ENCODE measurements around the gene PRR5. TPM values are rescaled to one million over a fixed set of nuclear protein-coding genes. Genes with fewer than 3 reads are reported as not detected.

The PRR5 gene
- total RNA-seq, 2 experiments from 2014 or later, result 29.0 to 31.6 TPM

DNA sequence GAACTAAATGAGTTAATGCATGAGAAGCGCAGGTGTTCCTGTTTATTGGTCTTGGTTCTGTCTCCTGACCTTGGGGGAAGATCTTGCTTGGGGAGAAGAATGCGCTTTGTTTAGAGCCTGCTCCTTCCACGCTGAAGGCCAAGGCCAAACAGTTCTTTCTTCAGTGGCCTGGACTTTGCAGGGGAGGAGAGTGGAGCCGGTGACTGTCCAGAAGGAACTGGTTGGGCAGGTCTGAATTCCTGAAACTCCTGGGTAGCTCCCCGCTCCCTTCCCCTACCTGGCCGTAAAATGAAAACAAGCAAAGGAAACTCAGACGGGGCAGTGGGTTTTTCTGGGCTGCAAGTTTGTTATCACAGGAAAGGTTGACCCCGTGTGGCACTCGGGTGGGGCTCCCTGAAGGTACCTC is 54.0 kb downstream of the PRR5 start:
- no peaks in the 10 kb centered on the region for H3K36me3 ChIP-seq (ENCODE audit: insufficient read depth, low read length)
- H3K4me3 ChIP-seq (ENCODE audit: low read length), result no peak overlapping the region
- CTCF ChIA-PET, result no interaction called here
- H3K27me3 Mint-ChIP-seq, result peaks cover 70% of the 10 kb centered on the region
- no peak for ATAC-seq (ENCODE audit: poor library complexity)
- H3K4me3 Mint-ChIP-seq, result no peak overlapping the region
- peaks cover 0 to 19% of the 10 kb centered on the region in 2 experiments for H3K9me3 ChIP-seq (ENCODE audit: control insufficient read depth in 1 of 2, insufficient read depth in 1 of 2, low read length in 2 of 2)
- no peaks in the 10 kb centered on the region for H3K4me1 Mint-ChIP-seq (ENCODE audit: low read depth)
- no peak overlapping the region for H3K27ac Mint-ChIP-seq
- POLR2A ChIA-PET, result no interaction called here
- no peak overlapping the region for H3K27ac ChIP-seq (ENCODE audit: low read depth in 1 of 2, low read length in 2 of 2)
- TF ChIP-seq, protein P1, sequence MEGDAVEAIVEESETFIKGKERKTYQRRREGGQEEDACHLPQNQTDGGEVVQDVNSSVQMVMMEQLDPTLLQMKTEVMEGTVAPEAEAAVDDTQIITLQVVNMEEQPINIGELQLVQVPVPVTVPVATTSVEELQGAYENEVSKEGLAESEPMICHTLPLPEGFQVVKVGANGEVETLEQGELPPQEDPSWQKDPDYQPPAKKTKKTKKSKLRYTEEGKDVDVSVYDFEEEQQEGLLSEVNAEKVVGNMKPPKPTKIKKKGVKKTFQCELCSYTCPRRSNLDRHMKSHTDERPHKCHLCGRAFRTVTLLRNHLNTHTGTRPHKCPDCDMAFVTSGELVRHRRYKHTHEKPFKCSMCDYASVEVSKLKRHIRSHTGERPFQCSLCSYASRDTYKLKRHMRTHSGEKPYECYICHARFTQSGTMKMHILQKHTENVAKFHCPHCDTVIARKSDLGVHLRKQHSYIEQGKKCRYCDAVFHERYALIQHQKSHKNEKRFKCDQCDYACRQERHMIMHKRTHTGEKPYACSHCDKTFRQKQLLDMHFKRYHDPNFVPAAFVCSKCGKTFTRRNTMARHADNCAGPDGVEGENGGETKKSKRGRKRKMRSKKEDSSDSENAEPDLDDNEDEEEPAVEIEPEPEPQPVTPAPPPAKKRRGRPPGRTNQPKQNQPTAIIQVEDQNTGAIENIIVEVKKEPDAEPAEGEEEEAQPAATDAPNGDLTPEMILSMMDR (IDR thresholded peaks at IDR 0.05), result no peak
- no peak for DNase-seq
- H3K4me1 ChIP-seq (ENCODE audit: insufficient read depth, low read length), result peaks cover 13% of the 10 kb centered on the region
- no peaks in the 10 kb centered on the region for H3K9me3 Mint-ChIP-seq
- H3K27me3 ChIP-seq (ENCODE audit: control insufficient read depth in 1 of 2, insufficient read depth in 2 of 2, low read length in 2 of 2), result peaks cover 41 to 44% of the 10 kb centered on the region in 2 experiments
- no peaks in the 10 kb centered on the region for H3K36me3 Mint-ChIP-seq (ENCODE audit: low read depth)
- intact Hi-C loops (cut with DNase I, micrococcal nuclease), result no loop called here

DNA sequence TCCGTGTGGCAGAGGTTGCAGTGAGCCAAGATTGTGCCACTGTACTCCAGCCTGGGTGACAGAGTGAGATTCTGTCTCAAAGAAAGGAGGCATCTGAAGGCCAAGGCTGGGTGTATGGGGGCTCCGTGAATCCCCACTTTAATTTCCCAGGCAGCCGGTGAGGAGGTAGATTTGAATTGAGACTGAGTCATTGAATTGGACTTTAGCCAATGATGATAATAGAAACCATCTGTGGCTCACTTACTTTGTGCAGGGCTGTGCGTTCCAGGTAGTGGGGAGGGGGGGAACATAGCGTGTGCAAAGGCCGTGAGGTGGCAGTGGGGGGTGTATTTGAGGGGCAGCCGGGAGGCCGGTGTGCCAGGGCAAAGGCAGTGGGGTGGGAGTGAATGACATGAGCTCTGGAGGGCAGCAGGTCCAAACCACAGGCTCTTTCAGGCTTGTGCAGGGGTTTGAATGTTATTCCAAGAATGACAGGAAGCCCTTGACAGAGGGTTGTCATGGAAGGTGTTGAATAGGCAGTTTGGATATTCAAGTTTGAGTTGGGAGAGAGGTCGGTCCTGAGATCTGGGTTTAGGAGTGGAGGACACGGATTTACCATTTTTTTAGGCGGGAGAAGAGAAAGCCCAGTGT is 56.5 kb downstream of the PRR5 start:
- no peak overlapping the region for H3K27ac Mint-ChIP-seq
- DNase-seq, result no peak
- peaks cover 62% of the 10 kb centered on the region for H3K27me3 Mint-ChIP-seq
- ChIA-PET POLR2A (no interaction called here), CTCF (no interaction called here)
- H3K27me3 ChIP-seq (ENCODE audit: control insufficient read depth in 1 of 2, insufficient read depth in 2 of 2, low read length in 2 of 2), result peaks cover 24 to 29% of the 10 kb centered on the region in 2 experiments
- peaks cover 4% of the 10 kb centered on the region for H3K9me3 Mint-ChIP-seq
- no peak for ATAC-seq (ENCODE audit: poor library complexity)
- peaks cover 0 to 5% of the 10 kb centered on the region in 2 experiments for H3K9me3 ChIP-seq (ENCODE audit: control insufficient read depth in 1 of 2, insufficient read depth in 1 of 2, low read length in 2 of 2)
- intact Hi-C loops (cut with DNase I, micrococcal nuclease), result no loop called here
- H3K27ac ChIP-seq (ENCODE audit: low read depth in 1 of 2, low read length in 2 of 2), result no peak overlapping the region
- peaks cover 1% of the 10 kb centered on the region for H3K4me1 ChIP-seq (ENCODE audit: insufficient read depth, low read length)
- H3K36me3 ChIP-seq (ENCODE audit: insufficient read depth, low read length), result no peaks in the 10 kb centered on the region
- H3K36me3 Mint-ChIP-seq (ENCODE audit: low read depth), result no peaks in the 10 kb centered on the region
- H3K4me3 Mint-ChIP-seq, result no peak overlapping the region
- no peaks in the 10 kb centered on the region for H3K4me1 Mint-ChIP-seq (ENCODE audit: low read depth)
- TF ChIP-seq, protein P1 (IDR thresholded peaks at IDR 0.05), result no peak
- H3K4me3 ChIP-seq (ENCODE audit: low read length), result no peak overlapping the region

DNA sequence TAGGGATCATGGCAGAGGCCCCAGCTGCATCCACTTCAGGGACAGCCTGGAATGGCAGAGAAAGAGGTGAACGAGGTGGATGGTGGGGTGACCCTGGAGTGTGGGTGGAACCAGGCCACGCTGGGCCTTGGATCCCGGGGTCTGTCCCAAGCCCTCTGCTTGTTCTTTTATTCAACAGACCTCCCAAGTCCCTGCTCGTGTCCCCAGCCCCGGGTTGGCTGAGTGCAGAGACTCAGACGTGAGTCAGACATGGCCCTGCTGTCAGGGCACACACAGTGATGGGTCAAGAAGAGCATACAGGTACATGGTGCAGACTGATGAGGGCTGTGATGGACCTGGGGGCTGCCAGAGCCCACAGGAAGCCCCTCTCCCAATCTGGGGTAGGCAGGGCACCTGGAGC is 57.0 kb downstream of the PRR5 start:
- TF ChIP-seq, protein P1 (IDR thresholded peaks at IDR 0.05), result no peak
- no peak overlapping the region for H3K27ac ChIP-seq (ENCODE audit: low read depth in 1 of 2, low read length in 2 of 2)
- DNase-seq, result no peak
- peaks cover 19 to 24% of the 10 kb centered on the region in 2 experiments for H3K27me3 ChIP-seq (ENCODE audit: control insufficient read depth in 1 of 2, insufficient read depth in 2 of 2, low read length in 2 of 2)
- Mint-ChIP-seq H3K4me3 (no peak overlapping the region), H3K36me3 (ENCODE audit: low read depth) (no peaks in the 10 kb centered on the region), H3K27me3 (peaks cover 58% of the 10 kb centered on the region), H3K27ac (no peak overlapping the region), H3K4me1 (ENCODE audit: low read depth) (no peaks in the 10 kb centered on the region), H3K9me3 (peaks cover 4% of the 10 kb centered on the region)
- no peaks in the 10 kb centered on the region for H3K4me1 ChIP-seq (ENCODE audit: insufficient read depth, low read length)
- ATAC-seq (ENCODE audit: poor library complexity), result no peak
- intact Hi-C loops (cut with DNase I, micrococcal nuclease), result no loop called here
- ChIA-PET POLR2A (no interaction called here), CTCF (no interaction called here)
- peaks cover 0 to 3% of the 10 kb centered on the region in 2 experiments for H3K9me3 ChIP-seq (ENCODE audit: control insufficient read depth in 1 of 2, insufficient read depth in 1 of 2, low read length in 2 of 2)
- no peak overlapping the region for H3K4me3 ChIP-seq (ENCODE audit: low read length)
- H3K36me3 ChIP-seq (ENCODE audit: insufficient read depth, low read length), result no peaks in the 10 kb centered on the region

Measured in CD4-positive, alpha-beta T cell (primary cell).